Tibial nerve (tissue), 4 donors: ENCODE results near the gene PAIP2B. TPM values are rescaled to one million over a fixed set of nuclear protein-coding genes. Genes with fewer than 3 reads are reported as not detected.

Experiments
- DNase-seq, 2 donors: peaks; one replicate each; pipeline ENCODE4 v3.0.0-alpha.2; 2019; ENCODE audit warnings: low spot score in 2 of 2
- H3K27ac ChIP-seq, 4 donors: fragments of 200-600 bp; sonication (generic) in 3 of 4; one replicate each; pipeline ENCODE4 v1.5.1; 2017 to 2019; ENCODE audit warnings: mild to moderate bottlenecking in 1 of 4
- H3K27me3 ChIP-seq, 2 donors: fragments of 200-600 bp; sonication (generic) in 1 of 2; one replicate each; pipeline versions ENCODE4 v1.5.1 to v1.6.0; 2017 to 2019
- H3K36me3 ChIP-seq, 3 donors: fragments of 200-600 bp; sonication (generic); one replicate each; pipeline ENCODE4 v1.5.1; 2018 to 2019
- H3K4me1 ChIP-seq, 4 donors: fragments of 200-600 bp; sonication (generic) in 3 of 4; one replicate each; pipeline ENCODE4 v1.5.1; 2017 to 2019
- H3K4me3 ChIP-seq, 4 donors: fragments of 200-600 bp; sonication (generic) in 3 of 4; one replicate each; pipeline ENCODE4 v1.5.1; 2017 to 2019; ENCODE audit warnings: mild to moderate bottlenecking in 1 of 4, moderate library complexity in 1 of 4
- H3K9me3 ChIP-seq, 4 donors: fragments of 200-600 bp; sonication (generic) in 3 of 4; one replicate each; pipeline ENCODE4 v1.5.1; 2017 to 2019
- CTCF ChIP-seq, 5 experiments: fragments of 200-600 bp in 3 of 5; fragments of 450-650 bp in 2 of 5; sonication (generic) in 3 of 5; IDR thresholded peaks; one replicate each; pipeline ENCODE4 v1.5.1; 2016 to 2019; ENCODE audit warnings: antibody characterized with exemption in 5 of 5, mild to moderate bottlenecking in 3 of 5, moderate library complexity in 2 of 5
- EP300 ChIP-seq, 2 donors: sonication (generic); formaldehyde crosslinking; IDR thresholded peaks; one replicate each; pipeline ENCODE4 v1.6.1; 2017; ENCODE audit warnings: antibody characterized with exemption in 2 of 2, mild to moderate bottlenecking in 1 of 2
- POLR2A ChIP-seq, 2 donors: fragments of 450-650 bp; IDR thresholded peaks; one replicate each; pipeline ENCODE4 v1.6.1; 2017; ENCODE audit warnings: antibody characterized with exemption in 2 of 2, mild to moderate bottlenecking in 2 of 2, moderate library complexity in 2 of 2
- WGBS, 2 donors: methylation state at CpG; one replicate each; pipeline ENCODE4 v1.1.5; 2018; 5-methylcytosine and 5-hydroxymethylcytosine counted together
- total RNA-seq, 4 donors: library from RNA; depleted of rRNA; stranded (reverse); fragments of >200 nt; gene quantifications; one replicate each; pipeline ENCODE4 v1.1.0, GENCODE V29; 2016

PAIP2B gene
- total RNA-seq, 4 donors from 2014 or later, result 5.7 to 22.1 (median 13.6) TPM

- Histone ChIP-seq H3K4me1 (no peaks in the 10 kb centered on the region), H3K4me3 (no peak overlapping the region), H3K36me3 (no peaks in the 10 kb centered on the region), H3K27me3 (no peaks in the 10 kb centered on the region), H3K27ac (no peak overlapping the region), H3K9me3 (no peaks in the 10 kb centered on the region)
- no peak for DNase-seq
- 39 to 50% methylated on average over 3 of the region's 3 CpGs for WGBS, 2 donors
- no peak for TF ChIP-seq POLR2A (IDR thresholded peaks at IDR 0.05)
- TF ChIP-seq EP300 (IDR thresholded peaks at IDR 0.05), result no peak
Observed at GRCh38 chr2:71174207-71174606, 52.7 kb downstream of the PAIP2B start.

GRCh38 chr2:71173096-71173495, 53.8 kb downstream of the PAIP2B start:
- Histone ChIP-seq H3K27ac (no peak overlapping the region), H3K4me3 (no peak overlapping the region), H3K9me3 (no peaks in the 10 kb centered on the region), H3K27me3 (no peaks in the 10 kb centered on the region), H3K4me1 (no peaks in the 10 kb centered on the region), H3K36me3 (no peaks in the 10 kb centered on the region)
- no peak for DNase-seq
- TF ChIP-seq EP300 (IDR thresholded peaks at IDR 0.05) (no peak), CTCF (IDR thresholded peaks at IDR 0.05) (no peak), POLR2A (IDR thresholded peaks at IDR 0.05) (no peak)
- 44 to 59% methylated on average over 1 of the region's 1 CpG for WGBS, 2 donors

- WGBS, 2 donors, result 50 to 66% methylated on average over 3 of the region's 3 CpGs
Observed at GRCh38 chr2:71166812-71167211, 60.1 kb downstream of the PAIP2B start.

GRCh38 chr2:71157124-71157793, 69.6 kb downstream of the PAIP2B start:
- DNase-seq, result peak in 1 of 2 donors; percentile 57
- WGBS, 2 donors, result 8 to 11% methylated on average over 16 of the region's 16 CpGs
- H3K27ac ChIP-seq, result no peak overlapping the region

More at GRCh38 chr2:71166812-71167211, 60.1 kb downstream of the PAIP2B start:
- no peak overlapping the region for H3K4me3 ChIP-seq
- H3K4me1 ChIP-seq, result no peaks in the 10 kb centered on the region
- no peak overlapping the region for H3K27ac ChIP-seq
- no peaks in the 10 kb centered on the region for H3K27me3 ChIP-seq
- no peaks in the 10 kb centered on the region for H3K36me3 ChIP-seq
- no peak for DNase-seq
- TF ChIP-seq EP300 (IDR thresholded peaks at IDR 0.05) (no peak), CTCF (IDR thresholded peaks at IDR 0.05) (no peak), POLR2A (IDR thresholded peaks at IDR 0.05) (no peak)
- H3K9me3 ChIP-seq, result no peaks in the 10 kb centered on the region

GRCh38 chr2:71156573-71156972, 70.3 kb downstream of the PAIP2B start:
- no peak overlapping the region for H3K4me3 ChIP-seq
- no peak overlapping the region for H3K27ac ChIP-seq
- no peak for DNase-seq
- WGBS, 2 donors, result 59 to 74% methylated on average over 5 to 6 of the region's 6 CpGs
- H3K9me3 ChIP-seq, result no peaks in the 10 kb centered on the region
- peaks cover 0 to 8% (median 2%) of the 10 kb centered on the region in 4 donors for H3K4me1 ChIP-seq
- no peaks in the 10 kb centered on the region for H3K36me3 ChIP-seq
- no peaks in the 10 kb centered on the region for H3K27me3 ChIP-seq
- no peak for TF ChIP-seq POLR2A (IDR thresholded peaks at IDR 0.05)
- no peak for TF ChIP-seq EP300 (IDR thresholded peaks at IDR 0.05)
- no peak for TF ChIP-seq CTCF (IDR thresholded peaks at IDR 0.05)

More at GRCh38 chr2:71157124-71157793, 69.6 kb downstream of the PAIP2B start:
- Histone ChIP-seq H3K9me3 (no peaks in the 10 kb centered on the region), H3K36me3 (no peaks in the 10 kb centered on the region), H3K27me3 (no peaks in the 10 kb centered on the region), H3K4me3 (peak overlapping the region in 1 of 4 donors; percentile 9), H3K4me1 (peaks cover 0 to 8% (median 2%) of the 10 kb centered on the region in 4 donors)
- no peak for TF ChIP-seq POLR2A (IDR thresholded peaks at IDR 0.05)
- peak; percentile 51 to 63 (median 56) for TF ChIP-seq CTCF (IDR thresholded peaks at IDR 0.05)
- TF ChIP-seq EP300 (IDR thresholded peaks at IDR 0.05), result no peak
